GM06990 (cell line): ENCODE measurements around the gene PLEKHN1.

ENCODE experiments used
- DNase-seq: peaks from one replicate; pipeline ENCODE4 v3.0.0-alpha.2; 2011; ENCODE audit not compliant: insufficient read length; ENCODE audit errors: extremely low read depth
- H3K27me3 ChIP-seq: replicated peaks from 2 replicates; pipeline ENCODE4 v1.6.0; 2011; ENCODE audit warnings: low read length; ENCODE audit not compliant: control insufficient read depth, insufficient read depth
- H3K36me3 ChIP-seq: 2 replicates; pipeline ENCODE4 v1.5.1; 2011; ENCODE audit warnings: low read length; ENCODE audit not compliant: control insufficient read depth, insufficient read depth
- H3K4me3 ChIP-seq: replicated peaks from 2 replicates; pipeline ENCODE4 v1.5.1; 2011; ENCODE audit warnings: low read depth, mild to moderate bottlenecking, control low read depth, low read length
- CTCF ChIP-seq: IDR thresholded peaks from 2 replicates; pipeline ENCODE4 v1.5.1; 2011; ENCODE audit warnings: low read length, control low read depth, mild to moderate bottlenecking, inconsistent platforms; ENCODE audit not compliant: insufficient read depth, poor library complexity, severe bottlenecking

Gene PLEKHN1

GRCh38 chr1:965526-966134, 652 bp upstream of the PLEKHN1 start:
- peaks cover 2% of the 10 kb centered on the region; the same call in 1 of the 2 replicates for H3K36me3 ChIP-seq
- no peak overlapping the region for H3K4me3 ChIP-seq
- no peaks in the 10 kb centered on the region for H3K27me3 ChIP-seq
- no peak for TF ChIP-seq CTCF
- DNase-seq, result no peak

GRCh38 chr1:966704-967300, 520 bp downstream of the PLEKHN1 start:
- peaks cover 2% of the 10 kb centered on the region; the same call in 1 of the 2 replicates for H3K36me3 ChIP-seq
- H3K4me3 ChIP-seq, result peak overlapping the region; percentile 69
- H3K27me3 ChIP-seq, result no peaks in the 10 kb centered on the region
- peak; percentile 75 for DNase-seq
- TF ChIP-seq CTCF, result no peak

- no peak for TF ChIP-seq CTCF
- H3K27me3 ChIP-seq, result no peaks in the 10 kb centered on the region
- H3K4me3 ChIP-seq, result no peak overlapping the region
- peaks cover 2% of the 10 kb centered on the region; the same call in 1 of the 2 replicates for H3K36me3 ChIP-seq
- DNase-seq, result no peak
Observed at GRCh38 chr1:967466-968343, 1.4 kb downstream of the PLEKHN1 start.

- Histone ChIP-seq H3K4me3 (no peak overlapping the region), H3K27me3 (no peaks in the 10 kb centered on the region; the same call in 1 of the 2 replicates), H3K36me3 (no peaks in the 10 kb centered on the region)
- no peak for DNase-seq
- TF ChIP-seq CTCF, result no peak
Observed at GRCh38 chr1:969260-969855, 3.1 kb downstream of the PLEKHN1 start.

- no peaks in the 10 kb centered on the region; the same call in 1 of the 2 replicates for H3K27me3 ChIP-seq
- no peak for TF ChIP-seq CTCF
- no peak for DNase-seq
- H3K36me3 ChIP-seq, result no peaks in the 10 kb centered on the region
- no peak overlapping the region for H3K4me3 ChIP-seq
Observed at GRCh38 chr1:970242-970972, 4.1 kb downstream of the PLEKHN1 start.
